Duodenal mucosa (tissue), 2 donors: Measurements from ENCODE around the gene CLPSL1.

Experiments
- H3K27ac ChIP-seq: one replicate; pipeline ENCODE4 v1.7.0; 2013; ENCODE audit warnings: low read depth, low read length
- H3K27me3 ChIP-seq, 2 donors: one replicate each; pipeline ENCODE4 v1.7.0; 2013; ENCODE audit warnings: low read length in 2 of 2, control low read depth in 1 of 2; ENCODE audit not compliant: insufficient read depth in 2 of 2, control insufficient read depth in 1 of 2
- H3K36me3 ChIP-seq, 2 donors: one replicate each; pipeline ENCODE4 v1.7.0; 2013; ENCODE audit warnings: low read length in 2 of 2, control low read depth in 1 of 2; ENCODE audit not compliant: insufficient read depth in 2 of 2, control insufficient read depth in 1 of 2
- H3K4me1 ChIP-seq, 2 donors: one replicate each; pipeline ENCODE4 v1.7.0; 2013; ENCODE audit warnings: low read length in 2 of 2, control low read depth in 1 of 2; ENCODE audit not compliant: insufficient read depth in 2 of 2, control insufficient read depth in 1 of 2
- H3K4me3 ChIP-seq, 2 donors: one replicate each; pipeline ENCODE4 v1.7.0; 2013; ENCODE audit warnings: low read length in 2 of 2, low read depth in 1 of 2
- H3K9ac ChIP-seq, 2 donors: one replicate each; pipeline ENCODE4 v1.7.0; 2013; ENCODE audit warnings: low read length in 2 of 2, low read depth in 1 of 2
- H3K9me3 ChIP-seq, 2 donors: one replicate each; pipeline ENCODE4 v1.7.0; 2013; ENCODE audit warnings: low read length in 2 of 2, control low read depth in 1 of 2; ENCODE audit not compliant: control insufficient read depth in 1 of 2

The CLPSL1 gene

GRCh38 chr6:35778437-35778836 lies 2.4 kb upstream of the CLPSL1 start:
- Histone ChIP-seq H3K4me1 (no peaks in the 10 kb centered on the region), H3K9ac (no peak overlapping the region), H3K4me3 (no peak overlapping the region), H3K36me3 (no peaks in the 10 kb centered on the region), H3K27me3 (peaks cover 0 to 22% of the 10 kb centered on the region in 2 donors), H3K27ac (no peak overlapping the region), H3K9me3 (no peaks in the 10 kb centered on the region)

DNA sequence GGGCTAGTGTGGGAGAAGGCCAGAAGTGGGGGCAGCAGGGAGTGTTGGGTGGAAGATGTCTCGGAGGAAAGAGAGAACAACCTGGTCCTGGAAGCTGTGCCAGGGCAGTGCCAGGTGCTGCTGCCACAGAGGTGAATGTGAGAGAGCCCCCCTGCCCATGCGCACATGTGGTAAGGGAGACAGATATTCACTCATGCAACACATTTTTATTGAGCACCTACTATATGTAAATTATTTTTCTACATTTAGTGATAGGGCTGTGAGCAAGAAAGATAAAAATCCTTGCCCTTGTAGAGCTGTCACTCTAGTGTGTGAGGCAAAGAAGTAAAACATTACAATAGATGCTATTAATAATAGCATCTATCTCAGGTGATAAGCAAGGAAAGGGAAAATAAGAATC lies 471 bp downstream of the CLPSL1 start:
- no peak overlapping the region for H3K9ac ChIP-seq
- H3K9me3 ChIP-seq = no peaks in the 10 kb centered on the region
- H3K36me3 ChIP-seq = no peaks in the 10 kb centered on the region
- no peak overlapping the region for H3K4me3 ChIP-seq
- H3K27me3 ChIP-seq = peaks cover 7 to 13% of the 10 kb centered on the region in 2 donors
- no peaks in the 10 kb centered on the region for H3K4me1 ChIP-seq
- no peak overlapping the region for H3K27ac ChIP-seq

DNA sequence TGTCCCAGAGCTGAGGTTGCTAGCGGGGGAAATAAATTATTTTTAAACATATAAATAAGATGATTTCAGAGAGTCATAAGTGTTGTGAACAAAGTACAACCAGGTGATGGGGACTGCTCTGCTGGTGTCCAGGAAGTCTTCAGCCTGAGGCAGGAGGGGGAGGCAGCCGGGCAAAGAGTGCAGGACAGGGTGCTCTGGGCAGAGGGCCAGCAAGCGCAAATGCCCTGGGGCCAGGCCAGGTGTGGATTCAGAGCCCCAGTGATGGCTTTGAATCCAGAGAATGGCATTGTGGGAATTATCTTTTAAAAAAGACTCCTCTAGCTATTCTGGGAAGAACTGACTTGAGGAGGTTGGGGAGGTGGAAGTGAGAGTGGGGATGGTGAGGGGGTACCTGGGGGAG lies 1.6 kb downstream of the CLPSL1 start:
- Histone ChIP-seq H3K27ac (no peak overlapping the region), H3K4me1 (peaks cover 0 to 3% of the 10 kb centered on the region in 2 donors), H3K9ac (no peak overlapping the region), H3K36me3 (no peaks in the 10 kb centered on the region), H3K27me3 (peaks cover 14 to 16% of the 10 kb centered on the region in 2 donors), H3K4me3 (no peak overlapping the region), H3K9me3 (no peaks in the 10 kb centered on the region)

GRCh38 chr6:35784200-35784599 lies 3.4 kb downstream of the CLPSL1 start:
- no peaks in the 10 kb centered on the region for H3K9me3 ChIP-seq
- H3K4me1 ChIP-seq = peaks cover 0 to 3% of the 10 kb centered on the region in 2 donors
- H3K36me3 ChIP-seq = no peaks in the 10 kb centered on the region
- H3K27me3 ChIP-seq = peaks cover 16 to 25% of the 10 kb centered on the region in 2 donors
- no peak overlapping the region for H3K9ac ChIP-seq
- H3K4me3 ChIP-seq = no peak overlapping the region
- no peak overlapping the region for H3K27ac ChIP-seq

DNA sequence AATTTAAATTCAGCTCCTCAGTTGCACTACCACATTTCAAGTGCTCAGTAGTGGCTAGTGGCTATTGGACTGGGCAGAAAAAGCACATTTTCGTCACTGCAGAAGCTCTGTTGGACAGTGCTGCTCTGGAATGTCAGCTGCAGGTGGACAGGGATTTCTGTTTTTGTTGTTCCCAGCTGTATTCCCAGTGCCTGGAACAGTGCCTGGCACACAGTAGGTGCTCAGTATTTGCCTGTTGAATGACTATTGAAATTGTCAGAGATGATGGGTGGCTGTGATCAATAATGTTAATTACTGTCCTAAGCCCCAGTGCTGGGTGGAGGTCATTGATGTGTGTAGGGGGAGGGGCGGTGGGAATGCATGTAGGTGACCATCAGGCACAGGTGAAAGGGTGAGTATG lies 5.5 kb downstream of the CLPSL1 start:
- H3K36me3 ChIP-seq = no peaks in the 10 kb centered on the region
- H3K27me3 ChIP-seq = peaks cover 16 to 25% of the 10 kb centered on the region in 2 donors
- no peak overlapping the region for H3K9ac ChIP-seq
- peaks cover 0 to 3% of the 10 kb centered on the region in 2 donors for H3K4me1 ChIP-seq
- no peak overlapping the region for H3K4me3 ChIP-seq
- no peaks in the 10 kb centered on the region for H3K9me3 ChIP-seq
- no peak overlapping the region for H3K27ac ChIP-seq

DNA sequence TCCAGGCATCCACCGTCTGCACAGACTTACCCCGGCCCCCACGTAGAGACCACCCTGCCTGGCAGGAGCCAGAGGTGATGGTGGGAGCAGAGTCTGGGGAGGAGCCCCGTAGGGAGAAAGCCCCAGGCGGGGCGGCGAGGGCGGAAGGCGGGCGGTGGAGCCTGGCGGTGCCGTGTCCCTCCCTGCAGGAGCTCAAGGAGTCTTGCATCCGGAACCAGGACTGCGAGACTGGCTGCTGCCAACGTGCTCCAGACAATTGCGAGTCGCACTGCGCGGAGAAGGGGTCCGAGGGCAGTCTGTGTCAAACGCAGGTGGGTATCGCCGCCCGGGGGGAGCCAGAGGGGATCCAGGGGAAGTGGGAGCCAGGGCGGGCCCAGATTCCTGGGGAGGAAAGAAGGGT lies 6.0 kb downstream of the CLPSL1 start:
- Histone ChIP-seq H3K4me1 (peaks cover 0 to 3% of the 10 kb centered on the region in 2 donors), H3K9me3 (no peaks in the 10 kb centered on the region), H3K27ac (no peak overlapping the region), H3K4me3 (no peak overlapping the region), H3K36me3 (no peaks in the 10 kb centered on the region), H3K9ac (no peak overlapping the region), H3K27me3 (peaks cover 16 to 25% of the 10 kb centered on the region in 2 donors)

- Histone ChIP-seq H3K27ac (no peak overlapping the region), H3K9me3 (no peaks in the 10 kb centered on the region), H3K4me1 (peaks cover 0 to 3% of the 10 kb centered on the region in 2 donors)
Observed at GRCh38 chr6:35787266-35788218, 6.7 kb downstream of the CLPSL1 start.

DNA sequence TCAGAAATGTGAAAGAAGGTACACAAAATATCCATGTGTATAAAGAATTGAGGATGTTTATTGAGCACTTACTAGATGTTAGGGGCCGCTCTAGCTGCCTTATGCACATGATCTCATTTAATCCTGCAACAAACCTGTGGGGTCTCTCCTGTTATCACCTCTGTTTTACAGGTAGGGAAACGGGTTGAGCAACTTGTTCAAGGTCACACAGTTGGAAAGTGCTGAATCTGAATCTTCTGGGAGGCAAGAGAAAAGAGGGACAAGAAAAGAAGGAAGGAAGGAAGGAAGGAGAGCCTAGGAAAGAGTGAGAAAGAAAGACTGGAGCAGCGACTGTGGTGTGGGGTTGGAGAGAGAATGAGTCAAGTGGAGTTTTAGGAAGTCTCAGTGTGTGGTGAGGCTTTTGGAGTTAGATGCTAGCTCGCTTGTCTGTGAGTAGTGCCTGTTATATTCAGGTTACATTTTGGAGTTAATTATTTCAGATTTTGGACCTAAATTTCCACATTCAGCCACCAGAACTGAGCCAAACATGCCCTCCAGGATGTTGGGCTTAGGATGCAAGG lies 7.7 kb downstream of the CLPSL1 start:
- Histone ChIP-seq H3K27me3 (peaks cover 16 to 25% of the 10 kb centered on the region in 2 donors), H3K36me3 (no peaks in the 10 kb centered on the region), H3K27ac (no peak overlapping the region), H3K4me3 (no peak overlapping the region), H3K9ac (no peak overlapping the region), H3K4me1 (peaks cover 0 to 3% of the 10 kb centered on the region in 2 donors), H3K9me3 (no peaks in the 10 kb centered on the region)

More at GRCh38 chr6:35787266-35788218, 6.7 kb downstream of the CLPSL1 start:
- Histone ChIP-seq H3K27me3 (peaks cover 16 to 25% of the 10 kb centered on the region in 2 donors), H3K4me3 (no peak overlapping the region), H3K9ac (no peak overlapping the region), H3K36me3 (no peaks in the 10 kb centered on the region)

- no peaks in the 10 kb centered on the region for H3K36me3 ChIP-seq
- no peak overlapping the region for H3K4me3 ChIP-seq
- H3K27ac ChIP-seq = no peak overlapping the region
- no peak overlapping the region for H3K9ac ChIP-seq
- peaks cover 12 to 25% of the 10 kb centered on the region in 2 donors for H3K27me3 ChIP-seq
- H3K9me3 ChIP-seq = no peaks in the 10 kb centered on the region
- H3K4me1 ChIP-seq = peaks cover 0 to 3% of the 10 kb centered on the region in 2 donors
Observed at GRCh38 chr6:35790683-35791082, 9.9 kb downstream of the CLPSL1 start.
